HG03066 (cell line): ENCODE results near the gene CD96.
"Not testable (repeated sequence)": the region's sequence is repeated elsewhere in the genome, so short reads cannot be mapped to it uniquely, and the experiment has no call there.

ENCODE experiments used
- ATAC-seq: cut with Tn5 transposase; IDR thresholded peaks from one replicate; pipeline ENCODE4 v1.9.1; 2021; ENCODE audit warnings: low read depth; ENCODE audit not compliant: unreplicated experiment

Gene CD96

GRCh38 chr3:111616417-111617105, 74.6 kb downstream of the CD96 start:
- ATAC-seq: peak; percentile 67

- no peak for ATAC-seq
Observed at GRCh38 chr3:111617406-111617805, 75.4 kb downstream of the CD96 start.

- no peak for ATAC-seq
Observed at GRCh38 chr3:111617912-111618601, 76.1 kb downstream of the CD96 start.

- no peak for ATAC-seq
Observed at GRCh38 chr3:111618945-111619344, 76.9 kb downstream of the CD96 start.

GRCh38 chr3:111619833-111620232, 77.8 kb downstream of the CD96 start:
- no peak for ATAC-seq

- no peak for ATAC-seq
Observed at GRCh38 chr3:111621535-111621934, 79.5 kb downstream of the CD96 start.

- no peak for ATAC-seq
Observed at GRCh38 chr3:111627092-111627491, 85.1 kb downstream of the CD96 start.

GRCh38 chr3:111629018-111629417, 87.0 kb downstream of the CD96 start:
- ATAC-seq: not testable (repeated sequence)

- ATAC-seq: not testable (repeated sequence)
Observed at GRCh38 chr3:111630638-111631037, 88.6 kb downstream of the CD96 start.

GRCh38 chr3:111635403-111635802, 93.4 kb downstream of the CD96 start:
- ATAC-seq: no peak

- ATAC-seq: no peak
Observed at GRCh38 chr3:111636366-111636885, 94.4 kb downstream of the CD96 start.

- ATAC-seq: no peak
Observed at GRCh38 chr3:111639316-111639715, 97.3 kb downstream of the CD96 start.

- no peak for ATAC-seq
Observed at GRCh38 chr3:111648991-111649579, 107.1 kb downstream of the CD96 start.

GRCh38 chr3:111650378-111651275, 108.6 kb downstream of the CD96 start:
- ATAC-seq: no peak

- no peak for ATAC-seq
Observed at GRCh38 chr3:111652492-111653180, 110.6 kb downstream of the CD96 start.

GRCh38 chr3:111653766-111654165, 111.8 kb downstream of the CD96 start:
- no peak for ATAC-seq

- ATAC-seq: no peak
Observed at GRCh38 chr3:111662012-111662411, 120.0 kb downstream of the CD96 start.

GRCh38 chr3:111662907-111663306, 120.9 kb downstream of the CD96 start:
- no peak for ATAC-seq

GRCh38 chr3:111666041-111666735, 124.2 kb downstream of the CD96 start:
- ATAC-seq: no peak
